ENCODE data around the gene MRPL33. TPM values are rescaled to one million over a fixed set of nuclear protein-coding genes. Genes with fewer than 3 reads are reported as not detected.
"Not testable (repeated sequence)": the region's sequence is repeated elsewhere in the genome, so short reads cannot be mapped to it uniquely, and the experiment has no call there.

The MRPL33 gene
- total and polyA plus RNA-seq, 4 donors = 59.9 to 174 (median 123) TPM

DNA sequence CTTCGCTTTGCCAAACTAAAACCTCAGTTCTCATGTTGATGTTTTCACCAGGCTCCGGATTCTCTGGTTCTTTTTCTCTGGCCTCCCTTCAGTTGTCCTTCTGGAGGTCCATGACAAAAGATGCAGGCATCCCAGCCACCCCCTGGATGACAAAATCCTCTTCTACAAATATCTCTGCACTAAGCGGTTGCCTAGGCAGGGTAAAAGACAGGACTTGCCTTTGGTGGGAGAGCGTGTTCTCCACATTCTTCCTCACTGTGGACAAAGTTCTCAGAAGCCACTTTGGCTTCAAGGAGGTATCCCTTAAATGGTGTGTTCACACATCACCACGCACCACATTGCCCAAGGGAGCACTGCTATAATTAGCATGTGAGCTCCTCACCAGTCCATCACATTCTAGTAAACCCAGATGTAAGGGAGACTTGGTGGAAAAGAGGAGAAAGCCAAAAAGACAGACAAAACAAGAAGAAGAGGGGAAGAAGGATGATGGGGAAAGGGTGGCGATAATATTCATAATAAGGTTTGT is 23.6 kb upstream of the MRPL33 start:
- no peak for DNase-seq
- TF ChIP-seq, protein P1, sequence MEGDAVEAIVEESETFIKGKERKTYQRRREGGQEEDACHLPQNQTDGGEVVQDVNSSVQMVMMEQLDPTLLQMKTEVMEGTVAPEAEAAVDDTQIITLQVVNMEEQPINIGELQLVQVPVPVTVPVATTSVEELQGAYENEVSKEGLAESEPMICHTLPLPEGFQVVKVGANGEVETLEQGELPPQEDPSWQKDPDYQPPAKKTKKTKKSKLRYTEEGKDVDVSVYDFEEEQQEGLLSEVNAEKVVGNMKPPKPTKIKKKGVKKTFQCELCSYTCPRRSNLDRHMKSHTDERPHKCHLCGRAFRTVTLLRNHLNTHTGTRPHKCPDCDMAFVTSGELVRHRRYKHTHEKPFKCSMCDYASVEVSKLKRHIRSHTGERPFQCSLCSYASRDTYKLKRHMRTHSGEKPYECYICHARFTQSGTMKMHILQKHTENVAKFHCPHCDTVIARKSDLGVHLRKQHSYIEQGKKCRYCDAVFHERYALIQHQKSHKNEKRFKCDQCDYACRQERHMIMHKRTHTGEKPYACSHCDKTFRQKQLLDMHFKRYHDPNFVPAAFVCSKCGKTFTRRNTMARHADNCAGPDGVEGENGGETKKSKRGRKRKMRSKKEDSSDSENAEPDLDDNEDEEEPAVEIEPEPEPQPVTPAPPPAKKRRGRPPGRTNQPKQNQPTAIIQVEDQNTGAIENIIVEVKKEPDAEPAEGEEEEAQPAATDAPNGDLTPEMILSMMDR (IDR thresholded peaks at IDR 0.05; ENCODE audit: control extremely low read depth, extremely low read depth) = no peak
- peaks cover 0 to 7% (median 2%) of the 10 kb centered on the region in 4 donors for H3K9me3 ChIP-seq (ENCODE audit: control insufficient read depth in 4 of 4, insufficient read depth in 3 of 4, low read length in 3 of 4)
- H3K36me3 ChIP-seq (ENCODE audit: control insufficient read depth in 4 of 4, insufficient read depth in 4 of 4, low read length in 4 of 4) = no peaks in the 10 kb centered on the region
- H3K4me3 ChIP-seq = no peak overlapping the region
- WGBS, 2 donors = 75 to 78% methylated on average over 6 of the region's 6 CpGs
- H3K4me1 ChIP-seq (ENCODE audit: control insufficient read depth in 5 of 5, insufficient read depth in 5 of 5, low read length in 5 of 5) = no peaks in the 10 kb centered on the region
- ATAC-seq (ENCODE audit: insufficient read depth, low FRiP score) = no peak
- H3K27ac ChIP-seq (ENCODE audit: low read depth in 1 of 2, low read length in 1 of 2) = peak overlapping the region in 1 of 2 donors; percentile 74
- H3K9ac ChIP-seq (ENCODE audit: insufficient read depth in 1 of 2, low read length in 2 of 2) = no peak overlapping the region
- H3K27me3 ChIP-seq (ENCODE audit: control insufficient read depth in 3 of 3, insufficient read depth in 3 of 3, low read length in 2 of 3) = no peaks in the 10 kb centered on the region

DNA sequence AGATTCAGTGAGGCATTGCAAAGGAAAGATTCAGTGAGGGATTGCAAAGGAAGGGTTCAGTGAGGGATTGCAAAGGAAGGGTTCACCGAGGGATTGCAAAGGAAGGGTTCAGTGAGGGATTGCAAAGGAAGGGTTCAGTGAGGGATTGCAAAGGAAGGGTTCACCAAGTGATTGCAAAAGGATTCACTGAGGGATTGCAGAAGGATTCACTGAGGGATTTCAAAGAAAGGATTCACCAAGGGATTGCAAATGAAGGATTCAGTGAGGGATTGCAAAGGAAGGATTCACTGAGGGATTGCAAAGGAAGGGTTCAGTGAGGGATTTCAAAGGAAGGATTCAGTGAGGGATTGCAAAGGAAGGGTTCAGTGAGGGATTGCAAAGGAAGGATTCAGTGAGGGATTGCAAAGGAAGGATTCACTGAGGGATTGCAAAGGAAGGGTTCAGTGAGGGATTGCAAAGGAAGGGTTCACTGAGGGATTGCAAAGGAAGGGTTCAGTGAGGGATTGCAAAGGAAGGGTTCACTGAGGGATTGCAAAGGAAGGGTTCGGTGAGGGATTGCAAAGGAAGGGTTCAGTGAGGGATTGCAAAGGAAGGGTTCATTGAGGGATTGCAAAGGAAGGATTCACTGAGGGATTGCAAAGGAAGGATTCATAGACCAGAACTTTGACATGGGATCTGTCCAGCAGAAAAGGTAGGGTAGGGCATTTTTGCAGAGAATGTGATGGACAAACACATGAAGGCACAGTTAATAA is 22.5 kb upstream of the MRPL33 start:
- not testable (repeated sequence) for H3K9ac ChIP-seq (ENCODE audit: insufficient read depth in 1 of 2, low read length in 2 of 2); ATAC-seq (ENCODE audit: insufficient read depth, low FRiP score); DNase-seq; H3K4me1 ChIP-seq (ENCODE audit: control insufficient read depth in 5 of 5, insufficient read depth in 5 of 5, low read length in 5 of 5); H3K4me3 ChIP-seq; H3K27ac ChIP-seq (ENCODE audit: low read depth in 1 of 2, low read length in 1 of 2); H3K9me3 ChIP-seq (ENCODE audit: control insufficient read depth in 4 of 4, insufficient read depth in 3 of 4, low read length in 3 of 4); H3K36me3 ChIP-seq (ENCODE audit: control insufficient read depth in 4 of 4, insufficient read depth in 4 of 4, low read length in 4 of 4); H3K27me3 ChIP-seq (ENCODE audit: control insufficient read depth in 3 of 3, insufficient read depth in 3 of 3, low read length in 2 of 3)
- 79 to 86% methylated on average over 2 of the region's 2 CpGs for WGBS, 2 donors

DNA sequence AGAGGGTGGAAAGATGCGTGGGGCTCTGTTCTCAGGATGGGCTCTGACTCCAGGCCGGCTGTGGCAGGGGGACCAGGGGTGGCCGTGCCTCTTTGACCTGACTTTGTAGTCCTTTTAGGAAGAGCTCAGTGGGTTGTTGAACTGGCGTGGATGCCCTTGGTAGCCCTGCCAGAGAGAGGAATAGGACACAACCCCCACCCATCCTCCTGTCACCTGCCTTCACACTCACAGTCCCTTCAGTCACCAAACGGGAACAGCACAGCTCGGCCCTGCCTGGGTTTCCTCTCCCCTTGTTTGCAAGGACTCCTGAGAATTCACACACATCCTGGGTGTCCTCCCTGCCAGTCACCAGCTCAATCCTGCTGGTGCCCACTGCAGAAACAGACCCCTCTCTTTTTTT is 20.1 kb upstream of the MRPL33 start:
- Histone ChIP-seq H3K36me3 (ENCODE audit: control insufficient read depth in 4 of 4, insufficient read depth in 4 of 4, low read length in 4 of 4) (no peaks in the 10 kb centered on the region), H3K27ac (ENCODE audit: low read depth in 1 of 2, low read length in 1 of 2) (no peak overlapping the region), H3K9me3 (ENCODE audit: control insufficient read depth in 4 of 4, insufficient read depth in 3 of 4, low read length in 3 of 4) (peaks cover 0 to 5% (median 2%) of the 10 kb centered on the region in 4 donors), H3K4me3 (no peak overlapping the region), H3K9ac (ENCODE audit: insufficient read depth in 1 of 2, low read length in 2 of 2) (no peak overlapping the region), H3K4me1 (ENCODE audit: control insufficient read depth in 5 of 5, insufficient read depth in 5 of 5, low read length in 5 of 5) (peaks cover 0 to 3% (median 0%) of the 10 kb centered on the region in 5 donors), H3K27me3 (ENCODE audit: control insufficient read depth in 3 of 3, insufficient read depth in 3 of 3, low read length in 2 of 3) (no peaks in the 10 kb centered on the region)
- TF ChIP-seq, protein P1 (IDR thresholded peaks at IDR 0.05; ENCODE audit: control extremely low read depth, extremely low read depth) = no peak
- DNase-seq (no peak), ATAC-seq (ENCODE audit: insufficient read depth, low FRiP score) (no peak)
- 92 to 96% methylated on average over 6 of the region's 6 CpGs for WGBS, 2 donors

GRCh38 chr2:27752551-27753237 is 18.8 kb upstream of the MRPL33 start:
- peaks cover 0 to 5% (median 2%) of the 10 kb centered on the region in 4 donors for H3K9me3 ChIP-seq (ENCODE audit: control insufficient read depth in 4 of 4, insufficient read depth in 3 of 4, low read length in 3 of 4)
- TF ChIP-seq, protein P1 (IDR thresholded peaks at IDR 0.05; ENCODE audit: control extremely low read depth, extremely low read depth) = no peak
- H3K27me3 ChIP-seq (ENCODE audit: control insufficient read depth in 3 of 3, insufficient read depth in 3 of 3, low read length in 2 of 3) = no peaks in the 10 kb centered on the region
- peaks cover 0 to 3% (median 0%) of the 10 kb centered on the region in 5 donors for H3K4me1 ChIP-seq (ENCODE audit: control insufficient read depth in 5 of 5, insufficient read depth in 5 of 5, low read length in 5 of 5)
- no peak overlapping the region for H3K4me3 ChIP-seq
- peak overlapping the region in 1 of 2 donors; percentile 84 for H3K27ac ChIP-seq (ENCODE audit: low read depth in 1 of 2, low read length in 1 of 2)
- ATAC-seq (ENCODE audit: insufficient read depth, low FRiP score) (peak; percentile 58), DNase-seq (peak in 1 of 3 donors; percentile 44)
- H3K36me3 ChIP-seq (ENCODE audit: control insufficient read depth in 4 of 4, insufficient read depth in 4 of 4, low read length in 4 of 4) = no peaks in the 10 kb centered on the region
- WGBS, 2 donors = 63 to 71% methylated on average over 16 of the region's 16 CpGs
- H3K9ac ChIP-seq (ENCODE audit: insufficient read depth in 1 of 2, low read length in 2 of 2) = no peak overlapping the region
